Glomerular visceral epithelial cell (primary cell): ENCODE data around the gene AFF3.

Experiments used
- DNase-seq: peaks from one replicate; pipeline ENCODE4 v3.0.0-alpha.2; 2016; ENCODE audit errors: extremely low spot score

The AFF3 gene

GRCh38 chr2:99707592-99707991 is 434.8 kb downstream of the AFF3 start:
- DNase-seq, result no peak

- no peak for DNase-seq
Measured at GRCh38 chr2:99706735-99707134, 435.7 kb downstream of the AFF3 start.

- no peak for DNase-seq
Measured at GRCh38 chr2:99701503-99701902, 440.9 kb downstream of the AFF3 start.

- no peak for DNase-seq
Measured at GRCh38 chr2:99700482-99701398, 441.6 kb downstream of the AFF3 start.

- peak; percentile 46 for DNase-seq
Measured at GRCh38 chr2:99698896-99699295, 443.5 kb downstream of the AFF3 start.

GRCh38 chr2:99697811-99698568 is 444.4 kb downstream of the AFF3 start:
- DNase-seq, result peak; percentile 55

- DNase-seq, result no peak
Measured at GRCh38 chr2:99695944-99696253, 446.5 kb downstream of the AFF3 start.

GRCh38 chr2:99695130-99695943 is 447.1 kb downstream of the AFF3 start:
- DNase-seq, result no peak

GRCh38 chr2:99694331-99694730 is 448.1 kb downstream of the AFF3 start:
- no peak for DNase-seq

GRCh38 chr2:99692785-99693184 is 449.6 kb downstream of the AFF3 start:
- DNase-seq, result no peak

- DNase-seq, result no peak
Measured at GRCh38 chr2:99691926-99692325, 450.5 kb downstream of the AFF3 start.

- DNase-seq, result no peak
Measured at GRCh38 chr2:99689145-99689742, 453.1 kb downstream of the AFF3 start.

GRCh38 chr2:99688699-99689098 is 453.7 kb downstream of the AFF3 start:
- no peak for DNase-seq

- DNase-seq, result peak; percentile 9
Measured at GRCh38 chr2:99682275-99683060, 459.9 kb downstream of the AFF3 start.

GRCh38 chr2:99680946-99681345 is 461.4 kb downstream of the AFF3 start:
- DNase-seq, result no peak

- DNase-seq, result no peak
Measured at GRCh38 chr2:99679518-99679917, 462.9 kb downstream of the AFF3 start.

GRCh38 chr2:99678625-99679024 is 463.8 kb downstream of the AFF3 start:
- no peak for DNase-seq

GRCh38 chr2:99677814-99678213 is 464.6 kb downstream of the AFF3 start:
- DNase-seq, result no peak

GRCh38 chr2:99675130-99675661 is 467.2 kb downstream of the AFF3 start:
- DNase-seq, result no peak

GRCh38 chr2:99674090-99674489 is 468.3 kb downstream of the AFF3 start:
- no peak for DNase-seq
